Activated naive CD8-positive, alpha-beta T cell treated with anti-CD3 and anti-CD28 coated beads, Interleukin-2, amount 10 ng/mL, durations not matched to agents 7 days and 5 days (primary cell): Measurements from ENCODE around the gene ARSG. TPM values are rescaled to one million over a fixed set of nuclear protein-coding genes. Genes with fewer than 3 reads are reported as not detected.

Experiments
- ATAC-seq: fragments of 150-1000 bp; cut with Tn5 transposase; one replicate; pipeline ENCODE4 v1.10.0; 2021; ENCODE audit warnings: low read depth, moderate library complexity
- POLR2A ChIA-PET: fragments of 350-600 bp; sonication (Branson Sonifier 250); formaldehyde crosslinking; loops from one replicate; lab custom pipeline; 2021; ENCODE audit warnings: antibody characterized with exemption; lab: Charles Lee
- DNase-seq: peaks from one replicate; pipeline ENCODE4 v3.0.0; 2021
- H3K27ac Mint-ChIP-seq: one replicate; pipeline ENCODE4 v1.8.0; 2022; ENCODE audit warnings: mild to moderate bottlenecking, mixed read lengths
- H3K27me3 Mint-ChIP-seq: one replicate; pipeline ENCODE4 v1.8.0; 2022; ENCODE audit warnings: mild to moderate bottlenecking, moderate library complexity, mixed read lengths
- H3K36me3 Mint-ChIP-seq: one replicate; pipeline ENCODE4 v1.8.0; 2021; ENCODE audit warnings: mild to moderate bottlenecking, mixed read lengths
- H3K4me1 Mint-ChIP-seq: one replicate; pipeline ENCODE4 v1.8.0; 2021; ENCODE audit warnings: mixed read lengths
- H3K4me3 Mint-ChIP-seq: one replicate; pipeline ENCODE4 v1.8.0; 2022; ENCODE audit warnings: mild to moderate bottlenecking, moderate library complexity, mixed read lengths
- H3K9me3 Mint-ChIP-seq: one replicate; pipeline ENCODE4 v1.8.0; 2021; ENCODE audit warnings: mixed read lengths
- total RNA-seq, 2 experiments: library from RNA; stranded (reverse); gene quantifications; one replicate each; pipeline ENCODE4 v1.2.3, GENCODE V29; 2021

ARSG gene
- total RNA-seq, 2 experiments from 2014 or later, result 10.4 to 10.9 TPM

DNA sequence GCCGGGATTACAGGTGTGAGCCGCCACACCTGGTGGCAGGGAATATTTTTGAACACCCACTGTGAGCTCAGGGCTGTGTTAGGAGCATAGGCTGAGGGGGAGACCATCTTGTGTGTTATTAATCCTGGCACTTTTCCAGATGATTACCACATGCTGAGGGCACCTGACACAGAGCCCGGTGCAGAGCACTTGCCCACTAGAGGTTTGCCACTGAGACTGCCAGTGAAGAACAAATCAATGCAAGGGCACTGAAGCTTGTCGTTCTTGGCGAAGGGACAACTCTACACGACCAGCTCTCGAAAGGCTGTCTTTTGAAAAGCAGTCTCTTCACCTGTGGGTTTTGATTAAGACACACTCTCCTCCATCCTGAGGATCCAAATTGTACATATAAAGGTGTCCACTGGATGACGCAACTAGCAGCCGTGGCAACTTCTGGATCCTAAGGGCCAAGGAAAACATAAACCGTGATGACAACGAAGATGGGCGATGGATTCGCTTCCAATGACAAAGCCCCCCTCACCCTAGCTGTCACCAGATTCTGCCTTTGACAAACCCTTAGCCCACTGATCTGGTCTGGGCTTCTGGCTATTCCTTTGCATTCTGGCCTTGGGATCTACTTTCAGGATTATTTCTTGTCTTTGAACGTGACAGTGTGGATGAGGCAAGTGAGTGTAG lies 137.3 kb downstream of the ARSG start:
- Mint-ChIP-seq H3K4me1 (peaks cover 3% of the 10 kb centered on the region), H3K27me3 (no peaks in the 10 kb centered on the region), H3K4me3 (no peak overlapping the region), H3K27ac (no peak overlapping the region), H3K36me3 (peaks cover 25% of the 10 kb centered on the region), H3K9me3 (no peaks in the 10 kb centered on the region)
- POLR2A ChIA-PET, result interaction anchor here (0.7 kb wide), 1 partner anchor 60 kb away, joined by 3 read pairs; no protein-coding TSS in a partner anchor
- ATAC-seq (no peak), DNase-seq (no peak)

DNA sequence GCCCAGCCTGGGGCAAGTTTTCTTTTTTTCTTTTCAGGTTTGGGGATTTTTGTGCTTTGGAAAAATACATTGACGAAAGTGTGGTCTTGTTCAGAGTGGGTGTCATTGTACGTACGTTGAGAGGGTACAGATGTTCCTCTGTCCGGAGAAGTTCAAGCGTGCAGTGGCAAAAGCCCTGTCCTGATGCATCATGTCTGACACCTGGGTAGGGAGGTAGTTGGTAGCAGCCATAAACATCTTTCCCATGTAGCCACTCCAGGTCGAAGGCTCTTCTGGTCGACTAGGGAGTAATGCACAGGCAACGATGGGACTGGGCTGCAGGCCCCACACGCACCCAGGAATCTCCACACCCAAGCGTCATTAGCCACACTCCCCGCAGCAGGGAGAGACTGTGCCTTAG lies 138.6 kb downstream of the ARSG start:
- Mint-ChIP-seq H3K9me3 (no peaks in the 10 kb centered on the region), H3K4me1 (peaks cover 3% of the 10 kb centered on the region), H3K27ac (no peak overlapping the region), H3K36me3 (peaks cover 28% of the 10 kb centered on the region), H3K4me3 (no peak overlapping the region), H3K27me3 (no peaks in the 10 kb centered on the region)
- POLR2A ChIA-PET, result no interaction called here
- DNase-seq (no peak), ATAC-seq (no peak)

DNA sequence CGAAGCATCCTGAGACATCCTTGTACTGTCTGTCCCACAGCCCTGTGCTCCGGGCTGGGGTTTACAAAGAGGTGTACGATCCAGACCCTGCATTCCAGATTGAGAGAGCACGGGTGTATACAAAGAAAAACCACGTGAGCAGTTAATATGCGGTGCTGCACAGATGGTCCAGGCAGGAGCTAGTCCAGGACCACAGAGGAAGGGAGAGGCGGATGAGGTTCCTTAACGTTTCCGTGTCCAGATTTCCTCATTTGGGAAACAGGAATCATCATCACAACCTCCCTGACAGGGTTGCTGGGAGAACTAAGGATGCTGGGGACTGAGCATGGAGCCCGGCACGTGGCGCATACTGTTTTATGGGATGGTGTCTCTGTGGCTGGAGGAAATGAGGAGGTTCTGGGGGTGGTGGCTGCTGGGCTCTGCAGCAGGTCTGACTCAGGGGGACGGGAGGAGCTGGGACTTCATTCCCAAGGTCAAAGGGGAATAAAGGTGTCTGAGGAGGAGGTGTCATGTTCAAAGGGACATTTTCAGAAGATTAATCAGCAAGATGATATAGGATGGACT lies 139.8 kb downstream of the ARSG start:
- no peak for DNase-seq
- Mint-ChIP-seq H3K9me3 (no peaks in the 10 kb centered on the region), H3K4me3 (no peak overlapping the region), H3K4me1 (peaks cover 5% of the 10 kb centered on the region), H3K36me3 (peaks cover 31% of the 10 kb centered on the region), H3K27ac (no peak overlapping the region), H3K27me3 (no peaks in the 10 kb centered on the region)
- POLR2A ChIA-PET, result interaction anchor here (0.9 to 1.0 kb wide), 4 partner anchors 17 to 139 kb away, joined by 3 read pairs; partner anchors contain the start of gene ARSG
- no peak for ATAC-seq

DNA sequence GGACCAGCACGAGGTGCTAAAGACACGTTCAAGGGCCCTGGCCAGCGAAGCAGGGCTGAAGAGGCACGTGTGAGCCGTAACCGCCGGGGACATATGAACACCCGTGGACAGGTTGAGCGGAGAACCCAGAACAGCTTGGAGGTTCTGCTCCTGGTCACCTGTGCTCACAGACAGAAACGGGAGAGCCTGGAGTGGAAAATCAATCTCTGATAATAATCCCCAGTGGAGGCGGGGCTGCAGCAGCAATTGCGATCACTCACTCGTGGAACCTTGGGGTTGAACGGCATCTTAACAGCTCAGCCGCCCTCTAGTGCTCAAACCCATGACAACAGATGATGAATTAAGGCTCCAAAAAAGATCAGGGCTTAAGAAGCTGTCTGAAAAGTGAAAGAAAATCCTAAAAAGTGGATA lies 140.4 kb downstream of the ARSG start:
- Mint-ChIP-seq H3K36me3 (peaks cover 31% of the 10 kb centered on the region), H3K4me3 (no peak overlapping the region)

DNA sequence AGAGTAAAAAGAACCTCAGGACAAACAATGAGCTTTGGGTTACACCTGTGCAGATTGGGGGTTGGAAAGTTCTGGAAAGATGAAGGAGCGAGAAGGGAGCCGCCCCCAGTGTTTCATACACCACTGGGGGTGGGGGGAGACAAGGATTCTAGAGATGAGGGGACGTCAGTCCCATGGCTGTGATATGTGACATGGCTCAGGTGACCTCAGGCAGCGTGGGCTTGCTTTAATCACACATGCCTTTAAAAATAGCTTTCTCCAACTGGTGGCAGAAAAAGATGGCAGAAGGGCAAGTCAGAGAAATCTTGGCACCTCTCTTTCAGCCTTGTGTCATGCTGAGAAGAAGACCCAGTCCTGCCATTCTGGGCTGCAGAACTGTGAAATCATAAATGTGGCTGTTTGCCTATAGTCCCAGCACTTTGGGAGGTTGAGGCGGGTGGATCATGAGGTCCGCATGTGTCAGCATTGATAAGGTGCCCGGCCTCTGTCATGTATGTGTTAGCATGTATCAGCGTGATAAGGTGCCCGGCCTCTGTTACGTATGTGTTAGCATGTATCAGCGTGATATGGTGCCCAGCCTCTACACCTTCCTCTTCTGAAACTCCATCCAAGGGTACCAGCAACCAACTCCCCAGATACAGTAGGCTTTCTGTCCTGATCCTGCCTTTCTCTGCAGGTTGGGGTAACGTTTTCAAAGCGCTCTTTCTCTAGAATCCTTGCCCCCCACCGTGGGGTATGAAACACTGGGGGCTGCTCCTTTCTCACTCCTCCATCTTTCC lies 141.0 kb downstream of the ARSG start:
- Mint-ChIP-seq H3K4me1 (peaks cover 14% of the 10 kb centered on the region), H3K27ac (no peak overlapping the region), H3K9me3 (no peaks in the 10 kb centered on the region), H3K4me3 (no peak overlapping the region), H3K36me3 (peaks cover 31% of the 10 kb centered on the region), H3K27me3 (no peaks in the 10 kb centered on the region)
- POLR2A ChIA-PET, result interaction anchor here (1.0 to 1.5 kb wide), 3 partner anchors 44 to 140 kb away, joined by 3 to 6 read pairs (median 3); no protein-coding TSS in a partner anchor
- ATAC-seq (no peak), DNase-seq (no peak)

More for the DNA sequence above, 140.4 kb downstream of the ARSG start:
- ATAC-seq (no peak), DNase-seq (no peak)
- Mint-ChIP-seq H3K27me3 (no peaks in the 10 kb centered on the region), H3K27ac (no peak overlapping the region), H3K4me1 (peaks cover 10% of the 10 kb centered on the region), H3K9me3 (no peaks in the 10 kb centered on the region)
- POLR2A ChIA-PET, result interaction anchor here (0.9 to 1.5 kb wide), 3 partner anchors 102 to 140 kb away, joined by 3 to 6 read pairs (median 3); no protein-coding TSS in a partner anchor

DNA sequence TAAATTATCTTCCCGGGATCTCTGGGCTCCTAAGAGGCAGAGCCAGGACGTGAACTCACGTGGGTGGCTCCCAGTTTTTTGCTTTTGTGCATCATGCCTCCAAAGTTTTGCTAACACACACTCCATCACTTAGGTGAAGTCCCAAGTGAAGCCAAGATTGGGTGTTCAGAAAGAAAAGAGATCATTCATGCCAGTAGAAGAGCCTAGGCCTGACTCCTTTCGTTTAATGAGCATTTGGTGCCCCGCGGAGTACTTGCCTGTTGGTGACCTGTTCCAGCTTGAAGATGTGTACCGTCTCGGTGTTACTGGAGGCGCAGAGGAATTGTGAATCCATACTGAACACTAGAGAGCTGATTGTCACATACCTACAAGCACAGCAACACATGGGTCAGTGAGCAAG lies 141.9 kb downstream of the ARSG start:
- H3K36me3 Mint-ChIP-seq, result peaks cover 31% of the 10 kb centered on the region
- H3K9me3 Mint-ChIP-seq, result no peaks in the 10 kb centered on the region
- H3K27ac Mint-ChIP-seq, result peak overlapping the region; percentile 57
- H3K4me3 Mint-ChIP-seq, result no peak overlapping the region
- H3K27me3 Mint-ChIP-seq, result no peaks in the 10 kb centered on the region
- DNase-seq (no peak), ATAC-seq (no peak)
- POLR2A ChIA-PET, result interaction anchor here (0.6 to 1.5 kb wide), 3 partner anchors 45 to 178 kb away, joined by 3 to 6 read pairs (median 6); no protein-coding TSS in a partner anchor
- H3K4me1 Mint-ChIP-seq, result peaks cover 20% of the 10 kb centered on the region

DNA sequence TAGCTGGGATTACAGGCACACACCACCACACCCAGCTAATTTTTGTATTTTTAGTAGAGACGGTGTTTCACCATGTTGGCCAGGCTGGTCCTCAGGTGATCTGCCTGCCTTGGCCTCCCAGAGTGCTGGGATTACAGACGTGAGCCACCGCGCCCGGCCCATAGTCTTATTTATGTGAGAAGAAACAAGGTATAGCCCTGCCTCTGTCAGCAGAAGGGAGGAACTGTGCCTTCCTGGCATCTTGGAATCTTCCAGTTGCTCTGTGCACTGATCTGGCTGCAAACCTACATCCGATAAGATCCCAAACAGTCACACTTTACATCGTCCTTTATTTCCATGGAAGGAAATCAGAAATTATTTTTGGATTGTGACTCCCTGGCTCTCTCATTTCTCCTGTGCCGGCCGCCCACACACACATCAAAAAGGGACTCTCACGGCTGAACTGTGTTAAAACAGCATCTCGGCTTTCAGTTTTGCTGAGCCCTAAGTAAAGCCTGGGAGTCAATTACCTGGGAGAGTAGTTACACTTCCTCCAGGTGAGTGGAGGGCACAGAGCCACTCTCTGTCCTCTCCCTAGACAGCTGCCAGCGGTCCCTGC lies 142.7 kb downstream of the ARSG start:
- H3K36me3 Mint-ChIP-seq, result peaks cover 31% of the 10 kb centered on the region

DNA sequence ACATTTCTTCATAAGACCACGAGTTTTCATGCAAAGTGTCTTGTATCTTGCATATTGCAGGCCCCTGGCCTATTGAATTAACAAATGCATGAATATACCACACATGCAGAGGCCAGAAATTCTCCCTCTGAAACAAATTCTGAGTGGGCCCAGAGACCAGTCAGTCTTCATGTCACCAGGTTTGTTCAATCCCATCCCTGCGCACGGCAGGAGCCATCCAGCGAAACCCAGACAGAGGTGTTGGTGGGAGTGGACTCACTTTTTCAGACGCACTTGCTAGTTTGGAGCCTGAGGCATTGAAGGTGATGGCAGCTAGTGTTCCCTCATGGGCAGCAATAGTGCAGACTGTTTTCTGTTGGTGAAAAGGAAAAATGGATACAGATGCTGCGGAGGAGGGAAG lies 144.1 kb downstream of the ARSG start:
- Mint-ChIP-seq H3K9me3 (no peaks in the 10 kb centered on the region), H3K27me3 (no peaks in the 10 kb centered on the region), H3K27ac (no peak overlapping the region), H3K4me1 (peaks cover 33% of the 10 kb centered on the region), H3K4me3 (no peak overlapping the region), H3K36me3 (peaks cover 32% of the 10 kb centered on the region)
- POLR2A ChIA-PET, result interaction anchor here (2.0 to 7.8 kb wide), 3 partner anchors 24 to 144 kb away, joined by 6 to 111 read pairs (median 31); partner anchors contain the start of genes ARSG, SLC16A6 and WIPI1
- no peak for DNase-seq
- ATAC-seq, result no peak

More for the DNA sequence above, 142.7 kb downstream of the ARSG start:
- ATAC-seq (no peak), DNase-seq (no peak)
- POLR2A ChIA-PET, result interaction anchor here (0.6 to 7.8 kb wide), 2 partner anchors 26 to 93 kb away, joined by 3 to 111 read pairs; partner anchors contain the start of gene WIPI1
- Mint-ChIP-seq H3K27ac (no peak overlapping the region), H3K4me1 (peaks cover 26% of the 10 kb centered on the region), H3K4me3 (no peak overlapping the region), H3K9me3 (no peaks in the 10 kb centered on the region), H3K27me3 (no peaks in the 10 kb centered on the region)

DNA sequence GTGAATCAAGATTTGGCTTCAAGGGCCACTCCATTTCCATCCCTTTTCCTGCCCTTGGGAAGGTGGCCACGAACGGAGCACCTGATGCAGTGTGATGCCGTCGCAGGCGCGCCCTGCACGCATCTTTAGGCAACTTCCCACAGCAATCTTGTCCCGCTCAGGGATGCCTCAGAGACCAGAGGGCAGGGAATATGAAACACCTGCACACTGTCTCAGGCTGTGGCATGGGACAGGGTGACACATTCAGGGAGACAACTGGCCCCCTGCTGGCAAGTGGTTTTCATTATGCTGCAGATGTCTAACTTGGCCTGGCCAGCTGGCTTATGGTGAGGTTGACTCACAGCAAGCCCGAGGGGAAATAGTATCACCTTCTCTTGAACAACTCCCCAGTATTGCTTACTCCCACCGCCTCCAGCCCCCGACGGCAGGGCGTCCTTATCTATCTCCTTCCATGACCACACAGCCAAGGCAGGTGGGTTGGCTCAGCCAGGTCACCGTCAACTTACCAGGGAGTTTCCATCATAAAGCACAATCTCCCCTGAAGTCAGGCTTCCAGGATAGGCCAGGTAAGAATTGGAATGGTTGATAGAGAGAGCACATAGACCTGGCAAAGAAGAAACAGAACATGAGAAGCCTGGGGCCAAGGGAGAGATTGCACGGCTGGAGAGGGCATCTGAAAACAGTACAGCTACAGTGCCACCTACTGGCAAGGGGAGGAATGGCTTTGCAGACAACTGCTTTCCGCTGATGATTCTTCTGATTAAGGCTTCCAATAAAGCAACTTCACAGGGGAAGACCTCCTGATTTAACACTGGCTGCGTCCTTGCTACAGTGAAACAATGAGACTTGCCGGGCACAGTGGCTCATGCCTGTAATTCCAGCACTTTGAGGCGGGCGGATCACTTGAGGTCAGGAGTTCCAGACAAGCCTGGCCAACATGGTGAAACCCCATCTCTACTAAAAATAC lies 144.9 kb downstream of the ARSG start:
- H3K4me3 Mint-ChIP-seq, result peak overlapping the region; percentile 49
- H3K27ac Mint-ChIP-seq, result peak overlapping the region; percentile 86

DNA sequence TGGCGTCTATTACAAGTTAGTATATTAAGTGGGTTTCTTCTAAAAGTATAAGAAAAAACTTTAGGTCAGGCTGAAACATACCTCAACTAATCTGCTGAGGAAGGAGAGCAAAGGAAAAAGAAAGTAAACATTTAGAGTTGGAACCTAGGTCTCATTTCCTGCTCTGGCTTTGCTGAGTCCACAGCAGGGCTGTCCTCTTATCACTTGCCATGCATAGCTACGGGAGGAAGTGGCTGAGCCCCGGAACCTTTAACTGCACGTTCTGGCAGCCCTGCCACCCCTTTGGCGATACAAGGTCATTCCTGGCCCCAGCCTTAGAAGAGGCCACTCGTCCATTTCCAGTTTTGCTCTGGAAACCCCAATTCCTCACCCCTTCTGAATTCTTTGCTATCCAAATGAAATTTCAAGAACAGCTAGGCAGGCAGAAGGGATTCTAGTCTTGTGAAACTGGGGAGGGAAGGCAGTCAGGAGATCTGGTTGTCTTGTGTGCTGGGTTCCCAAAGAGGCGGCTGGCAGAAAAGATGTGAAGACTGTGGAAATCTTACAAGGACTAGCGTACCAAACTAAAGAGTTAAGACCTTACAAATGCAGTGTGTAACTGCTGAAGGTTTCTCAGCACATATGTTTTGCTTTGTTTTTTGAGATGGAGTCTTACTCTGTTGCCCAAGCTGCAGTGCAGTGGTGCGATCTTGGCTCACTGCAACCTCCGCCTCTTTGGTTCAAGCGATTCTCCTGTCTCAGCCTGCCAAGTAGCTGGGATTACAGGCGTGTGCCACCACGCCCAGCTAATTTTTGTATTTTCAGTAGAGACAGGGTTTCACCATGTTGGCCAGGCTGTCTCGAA lies 146.9 kb downstream of the ARSG start:
- H3K9me3 Mint-ChIP-seq, result no peaks in the 10 kb centered on the region
- peaks cover 39% of the 10 kb centered on the region for H3K4me1 Mint-ChIP-seq
- peak; percentile 86 for ATAC-seq
- H3K27me3 Mint-ChIP-seq, result no peaks in the 10 kb centered on the region
- peak; percentile 54 for DNase-seq
- H3K36me3 Mint-ChIP-seq, result peaks cover 22% of the 10 kb centered on the region
- H3K27ac Mint-ChIP-seq, result peak overlapping the region; percentile 90
- POLR2A ChIA-PET, result interaction anchor here (0.6 to 7.8 kb wide), 9 partner anchors 21 to 256 kb away, joined by 3 to 111 read pairs (median 5); partner anchors contain the start of genes AMZ2, ARSG, PRKAR1A and SLC16A6
- peak overlapping the region; percentile 78 for H3K4me3 Mint-ChIP-seq

More for the DNA sequence above, 144.9 kb downstream of the ARSG start:
- DNase-seq, result peak; percentile 77
- no peaks in the 10 kb centered on the region for H3K27me3 Mint-ChIP-seq
- peaks cover 33% of the 10 kb centered on the region for H3K36me3 Mint-ChIP-seq
- H3K9me3 Mint-ChIP-seq, result no peaks in the 10 kb centered on the region
- H3K4me1 Mint-ChIP-seq, result peaks cover 38% of the 10 kb centered on the region
- POLR2A ChIA-PET, result interaction anchor here (1.8 to 7.8 kb wide), 5 partner anchors 23 to 189 kb away, joined by 6 to 111 read pairs (median 17); partner anchors contain the start of genes AMZ2, ARSG, SLC16A6 and WIPI1
- ATAC-seq, result peak; percentile 69

DNA sequence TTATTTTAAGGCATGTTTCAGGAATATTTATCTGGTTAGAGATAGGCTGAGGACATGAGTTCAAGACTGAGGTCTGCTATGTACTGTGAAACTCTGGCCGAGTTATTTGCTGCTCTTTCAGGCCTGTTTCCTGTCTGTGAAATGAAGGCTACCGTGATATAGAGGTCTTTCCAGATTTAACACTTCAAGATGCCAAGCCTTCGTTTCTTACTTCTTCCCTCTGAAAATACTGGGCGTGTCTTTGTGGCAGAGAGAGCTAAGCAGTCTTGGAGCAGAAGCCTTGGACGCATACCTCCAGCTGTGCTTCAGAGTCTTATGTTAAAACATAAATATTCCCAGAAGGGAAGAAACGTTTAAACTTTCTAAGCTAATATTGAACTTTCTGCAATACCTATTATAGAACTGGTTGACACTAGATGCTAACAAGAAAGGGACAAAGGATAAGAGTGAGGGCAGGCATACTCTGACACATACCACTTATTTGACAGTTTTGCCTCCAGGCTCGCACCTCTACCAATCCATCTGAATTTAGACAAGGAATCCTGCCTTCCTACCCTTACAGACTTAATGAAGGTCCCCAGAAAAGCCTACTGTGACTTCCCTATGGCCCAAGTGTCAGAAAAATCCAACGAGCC lies 148.5 kb downstream of the ARSG start:
- Mint-ChIP-seq H3K27ac (no peak overlapping the region), H3K36me3 (peaks cover 20% of the 10 kb centered on the region), H3K27me3 (no peaks in the 10 kb centered on the region), H3K4me3 (no peak overlapping the region), H3K9me3 (no peaks in the 10 kb centered on the region), H3K4me1 (peaks cover 39% of the 10 kb centered on the region)
- POLR2A ChIA-PET, result interaction anchor here (1.1 to 7.8 kb wide), 2 partner anchors 20 to 95 kb away, joined by 3 to 111 read pairs; partner anchors contain the start of gene WIPI1
- ATAC-seq, result no peak
- DNase-seq, result no peak
